Left lung (tissue), 10 donors: ENCODE results near the gene EIF4E1B. TPM values are rescaled to one million over a fixed set of nuclear protein-coding genes. Genes with fewer than 3 reads are reported as not detected.

Experiments used
- ATAC-seq: fragments of 200-7000 bp; cut with Tn5 transposase; one replicate; pipeline ENCODE4 v1.9.1; 2020; ENCODE audit warnings: moderate library complexity
- DNase-seq, 4 donors: peaks; one replicate each; pipeline ENCODE4 v3.0.0-alpha.2; 2013 to 2020
- H3K27ac ChIP-seq, 2 donors: fragments of 200-600 bp; sonication (generic) in 1 of 2; one replicate each; pipeline versions ENCODE4 v1.5.0 to v1.8.0; 2020 to 2021
- H3K27me3 ChIP-seq, 2 donors: fragments of 200-600 bp; sonication (generic) in 1 of 2; one replicate each; pipeline versions ENCODE4 v1.5.0 to v1.8.0; 2020 to 2021
- H3K36me3 ChIP-seq, 2 donors: fragments of 200-600 bp; sonication (generic) in 1 of 2; one replicate each; pipeline versions ENCODE4 v1.5.0 to v1.8.0; 2020 to 2021
- H3K4me1 ChIP-seq, 2 donors: fragments of 200-600 bp; one replicate each; pipeline ENCODE4 v1.8.0; 2021
- H3K4me3 ChIP-seq, 2 donors: fragments of 200-600 bp; sonication (generic) in 1 of 2; one replicate each; pipeline versions ENCODE4 v1.5.0 to v1.8.0; 2020 to 2021; ENCODE audit warnings: mild to moderate bottlenecking in 1 of 2
- H3K9me3 ChIP-seq, 2 donors: fragments of 200-600 bp; sonication (generic) in 1 of 2; one replicate each; pipeline versions ENCODE4 v1.5.0 to v1.8.0; 2020 to 2021
- intact Hi-C, 2 donors: fragments of 100-400 bp; cut with DNase I; formaldehyde crosslinking; loops; one replicate each; pipeline versions ENCODE4 v1.11.2 to v1.14.2; 2022
- polyA plus RNA-seq, 6 donors: library from polyadenylated mRNA; unstranded; fragments of 120-200 nt; gene quantifications; one replicate each; pipeline ENCODE4 v1.2.1, GENCODE V29; 2013; ENCODE audit not compliant: insufficient read length in 6 of 6
- total RNA-seq, 2 donors: library from RNA; stranded (reverse); fragmentation: NEBNext Ultra II Directional; extraction: Animal tissue kit (Norgen Biotek cat#: 25700); gene quantifications; one replicate each; pipeline ENCODE4 v1.2.1, GENCODE V29; 2021
- TF ChIP-seq, protein P1 (sequence below), 2 donors: fragments of 200-600 bp; sonication (generic) in 1 of 2; IDR thresholded peaks; one replicate each; pipeline versions ENCODE4 v1.5.0 to v1.8.0; 2021; ENCODE audit warnings: antibody characterized with exemption in 2 of 2
- donor health status: DM: no; HTN: yes; CAD: no.
- donor health status: DM: no; HTN: no; CAD: no.

Gene EIF4E1B
- total and polyA plus RNA-seq, 8 donors, result 0.07 to 0.10 (median 0.08) TPM; not detected in 5

- no peak overlapping the region for H3K4me3 ChIP-seq
These were observed 27.6 kb downstream of the EIF4E1B start for GRCh38 chr5:176658007-176658599.

GRCh38 chr5:176658817-176659511, 28.5 kb downstream of the EIF4E1B start:
- Histone ChIP-seq H3K4me1 (peaks cover 9 to 25% of the 10 kb centered on the region in 2 donors), H3K27me3 (peaks cover 0 to 30% of the 10 kb centered on the region in 2 donors), H3K36me3 (peaks cover 0 to 27% of the 10 kb centered on the region in 2 donors), H3K27ac (peak overlapping the region in 1 of 2 donors; percentile 30), H3K9me3 (no peaks in the 10 kb centered on the region), H3K4me3 (peak overlapping the region in 1 of 2 donors; percentile 7)
- ATAC-seq, result peak; percentile 49
- DNase-seq, result peak in 1 of 4 donors; percentile 77
- TF ChIP-seq, protein P1, sequence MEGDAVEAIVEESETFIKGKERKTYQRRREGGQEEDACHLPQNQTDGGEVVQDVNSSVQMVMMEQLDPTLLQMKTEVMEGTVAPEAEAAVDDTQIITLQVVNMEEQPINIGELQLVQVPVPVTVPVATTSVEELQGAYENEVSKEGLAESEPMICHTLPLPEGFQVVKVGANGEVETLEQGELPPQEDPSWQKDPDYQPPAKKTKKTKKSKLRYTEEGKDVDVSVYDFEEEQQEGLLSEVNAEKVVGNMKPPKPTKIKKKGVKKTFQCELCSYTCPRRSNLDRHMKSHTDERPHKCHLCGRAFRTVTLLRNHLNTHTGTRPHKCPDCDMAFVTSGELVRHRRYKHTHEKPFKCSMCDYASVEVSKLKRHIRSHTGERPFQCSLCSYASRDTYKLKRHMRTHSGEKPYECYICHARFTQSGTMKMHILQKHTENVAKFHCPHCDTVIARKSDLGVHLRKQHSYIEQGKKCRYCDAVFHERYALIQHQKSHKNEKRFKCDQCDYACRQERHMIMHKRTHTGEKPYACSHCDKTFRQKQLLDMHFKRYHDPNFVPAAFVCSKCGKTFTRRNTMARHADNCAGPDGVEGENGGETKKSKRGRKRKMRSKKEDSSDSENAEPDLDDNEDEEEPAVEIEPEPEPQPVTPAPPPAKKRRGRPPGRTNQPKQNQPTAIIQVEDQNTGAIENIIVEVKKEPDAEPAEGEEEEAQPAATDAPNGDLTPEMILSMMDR (IDR thresholded peaks at IDR 0.05), result no peak
- intact Hi-C loops, result no loop called here

More at GRCh38 chr5:176658007-176658599, 27.6 kb downstream of the EIF4E1B start:
- Histone ChIP-seq H3K27ac (peak overlapping the region in 1 of 2 donors; percentile 30), H3K9me3 (no peaks in the 10 kb centered on the region), H3K4me1 (peaks cover 9 to 25% of the 10 kb centered on the region in 2 donors), H3K36me3 (peaks cover 0 to 36% of the 10 kb centered on the region in 2 donors), H3K27me3 (peaks cover 0 to 22% of the 10 kb centered on the region in 2 donors)
- DNase-seq (peak in 3 of 4 donors; percentile 64 to 83 (median 72)), ATAC-seq (peak; percentile 86)
- intact Hi-C loops, result no loop called here
- TF ChIP-seq, protein P1 (IDR thresholded peaks at IDR 0.05), result peak; percentile 82 to 83

- TF ChIP-seq, protein P1 (IDR thresholded peaks at IDR 0.05), result no peak
- peak in 1 of 4 donors; percentile 25 for DNase-seq
- H3K27me3 ChIP-seq, result peaks cover 4 to 36% of the 10 kb centered on the region in 2 donors
- peaks cover 9 to 25% of the 10 kb centered on the region in 2 donors for H3K4me1 ChIP-seq
- H3K27ac ChIP-seq, result no peak overlapping the region
- no peak overlapping the region for H3K4me3 ChIP-seq
- intact Hi-C loops, result no loop called here
- ATAC-seq, result no peak
- H3K9me3 ChIP-seq, result no peaks in the 10 kb centered on the region
- peaks cover 0 to 23% of the 10 kb centered on the region in 2 donors for H3K36me3 ChIP-seq
These were observed 29.0 kb downstream of the EIF4E1B start for GRCh38 chr5:176659512-176659839.

DNA sequence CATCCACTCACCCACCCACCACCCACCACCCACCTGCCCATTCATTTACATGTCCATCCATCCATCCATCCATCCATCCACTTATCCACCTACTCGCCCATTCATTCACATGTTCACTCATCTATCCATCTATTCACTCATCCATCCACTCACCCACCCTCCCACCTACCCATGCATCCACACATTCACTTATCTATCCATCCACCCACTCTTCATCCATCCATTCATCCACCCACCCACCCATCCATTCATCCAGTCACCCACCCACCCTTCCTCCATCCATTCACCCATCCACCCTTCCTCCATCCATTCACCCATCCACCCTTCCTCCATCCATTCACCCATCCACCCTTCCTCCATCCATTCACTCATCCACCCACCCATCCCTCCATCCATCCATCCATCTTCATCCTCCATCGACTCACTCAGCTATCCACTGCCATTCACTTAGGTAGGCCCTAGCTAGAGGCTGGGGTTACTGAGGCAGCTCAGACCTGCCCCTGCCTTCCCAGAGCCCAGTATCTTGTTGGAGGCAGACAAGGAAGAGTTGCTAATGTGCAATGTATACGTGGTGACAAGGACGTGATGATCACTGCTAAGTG, 29.5 kb downstream of the EIF4E1B start:
- intact Hi-C loops, result no loop called here
- TF ChIP-seq, protein P1 (IDR thresholded peaks at IDR 0.05), result no peak

GRCh38 chr5:176660530-176660859, 30.0 kb downstream of the EIF4E1B start:
- H3K4me1 ChIP-seq, result peaks cover 9 to 25% of the 10 kb centered on the region in 2 donors
- no peak overlapping the region for H3K4me3 ChIP-seq
- TF ChIP-seq, protein P1 (IDR thresholded peaks at IDR 0.05), result no peak
- no peak overlapping the region for H3K27ac ChIP-seq
- DNase-seq (no peak), ATAC-seq (no peak)
- H3K36me3 ChIP-seq, result peaks cover 0 to 13% of the 10 kb centered on the region in 2 donors
- peaks cover 5 to 46% of the 10 kb centered on the region in 2 donors for H3K27me3 ChIP-seq
- no peaks in the 10 kb centered on the region for H3K9me3 ChIP-seq
- intact Hi-C loops, result no loop called here

More for the DNA sequence above, 29.5 kb downstream of the EIF4E1B start:
- Histone ChIP-seq H3K27ac (no peak overlapping the region), H3K36me3 (peaks cover 0 to 18% of the 10 kb centered on the region in 2 donors), H3K4me3 (no peak overlapping the region), H3K9me3 (no peaks in the 10 kb centered on the region), H3K27me3 (peaks cover 5 to 40% of the 10 kb centered on the region in 2 donors), H3K4me1 (peaks cover 9 to 25% of the 10 kb centered on the region in 2 donors)
- DNase-seq (no peak), ATAC-seq (no peak)
